Chondrocyte (in vitro differentiated cells): ENCODE data around the gene OR51A4. TPM values are rescaled to one million over a fixed set of nuclear protein-coding genes. Genes with fewer than 3 reads are reported as not detected.
"Not testable (repeated sequence)": the region's sequence is repeated elsewhere in the genome, so short reads cannot be mapped to it uniquely, and the experiment has no call there.

Experiments
- DNase-seq: peaks from one replicate; pipeline ENCODE4 v3.0.0; 2021; ENCODE audit warnings: mixed read lengths, low spot score
- H3K27ac Mint-ChIP-seq: one replicate; pipeline ENCODE4 v1.8.0; 2021; ENCODE audit warnings: mild to moderate bottlenecking, moderate library complexity, mixed read lengths; ENCODE audit not compliant: unreplicated experiment
- H3K27me3 Mint-ChIP-seq: 2 replicates; pipeline ENCODE4 v1.8.0; 2021; ENCODE audit warnings: low read depth, mixed read lengths
- H3K36me3 Mint-ChIP-seq: 2 replicates; pipeline ENCODE4 v1.8.0; 2021; ENCODE audit warnings: low read depth, mixed read lengths
- H3K4me1 Mint-ChIP-seq: 2 replicates; pipeline ENCODE4 v1.8.0; 2021; ENCODE audit warnings: low read depth, mild to moderate bottlenecking, mixed read lengths
- H3K4me3 Mint-ChIP-seq: one replicate; pipeline ENCODE4 v1.8.0; 2021; ENCODE audit warnings: mild to moderate bottlenecking, moderate library complexity, mixed read lengths; ENCODE audit not compliant: unreplicated experiment
- H3K9me3 Mint-ChIP-seq: 2 replicates; pipeline ENCODE4 v1.8.0; 2021; ENCODE audit warnings: low read depth, mixed read lengths
- CTCF ChIP-seq: fragments of 200-600 bp; sonication (generic); IDR thresholded peaks from 2 replicates; pipeline ENCODE4 v1.5.0; 2021; ENCODE audit warnings: antibody characterized with exemption, mild to moderate bottlenecking, moderate library complexity
- total RNA-seq: library from RNA; stranded (reverse); gene quantifications from 3 replicates; pipeline ENCODE4 v1.2.1, GENCODE V29; 2021

Gene OR51A4
- total RNA-seq, 1 donor from 2014 or later = not detected

- Mint-ChIP-seq H3K9me3 (no peaks in the 10 kb centered on the region), H3K27me3 (peaks cover 8% of the 10 kb centered on the region), H3K27ac (no peak overlapping the region), H3K4me3 (no peak overlapping the region), H3K4me1 (no peaks in the 10 kb centered on the region), H3K36me3 (no peaks in the 10 kb centered on the region)
- no peak for DNase-seq
- TF ChIP-seq CTCF = no peak
Measured at GRCh38 chr11:4979036-4979435, 31.6 kb upstream of the OR51A4 start.

- no peak overlapping the region for H3K27ac Mint-ChIP-seq
- TF ChIP-seq CTCF = no peak
- no peaks in the 10 kb centered on the region for H3K36me3 Mint-ChIP-seq
- H3K4me3 Mint-ChIP-seq = no peak overlapping the region
- peaks cover 5% of the 10 kb centered on the region for H3K27me3 Mint-ChIP-seq
- no peaks in the 10 kb centered on the region for H3K4me1 Mint-ChIP-seq
- no peaks in the 10 kb centered on the region for H3K9me3 Mint-ChIP-seq
- DNase-seq = no peak
Measured at GRCh38 chr11:4975436-4975835, 28.0 kb upstream of the OR51A4 start.

GRCh38 chr11:4962816-4963215 is 15.4 kb upstream of the OR51A4 start:
- H3K4me1 Mint-ChIP-seq = no peaks in the 10 kb centered on the region

GRCh38 chr11:4960877-4961276 is 13.5 kb upstream of the OR51A4 start:
- H3K4me1 Mint-ChIP-seq = no peaks in the 10 kb centered on the region
- H3K36me3 Mint-ChIP-seq = no peaks in the 10 kb centered on the region
- peaks cover 6% of the 10 kb centered on the region for H3K27me3 Mint-ChIP-seq
- DNase-seq = no peak
- TF ChIP-seq CTCF = no peak
- H3K27ac Mint-ChIP-seq = no peak overlapping the region
- H3K4me3 Mint-ChIP-seq = no peak overlapping the region
- H3K9me3 Mint-ChIP-seq = peaks cover 8% of the 10 kb centered on the region

More at GRCh38 chr11:4962816-4963215, 15.4 kb upstream of the OR51A4 start:
- Mint-ChIP-seq H3K36me3 (no peaks in the 10 kb centered on the region), H3K9me3 (peaks cover 8% of the 10 kb centered on the region), H3K27ac (no peak overlapping the region), H3K4me3 (no peak overlapping the region), H3K27me3 (peaks cover 10% of the 10 kb centered on the region)
- no peak for DNase-seq
- TF ChIP-seq CTCF = no peak

GRCh38 chr11:4957396-4957795 is 10.0 kb upstream of the OR51A4 start:
- no peak overlapping the region for H3K27ac Mint-ChIP-seq
- H3K36me3 Mint-ChIP-seq = no peaks in the 10 kb centered on the region
- no peaks in the 10 kb centered on the region for H3K9me3 Mint-ChIP-seq
- DNase-seq = no peak
- H3K4me3 Mint-ChIP-seq = no peak overlapping the region
- no peaks in the 10 kb centered on the region for H3K4me1 Mint-ChIP-seq
- TF ChIP-seq CTCF = no peak
- peaks cover 9% of the 10 kb centered on the region for H3K27me3 Mint-ChIP-seq

- peaks cover 11% of the 10 kb centered on the region for H3K27me3 Mint-ChIP-seq
- DNase-seq, H3K27ac Mint-ChIP-seq, H3K4me1 Mint-ChIP-seq, H3K9me3 Mint-ChIP-seq, H3K36me3 Mint-ChIP-seq, H3K4me3 Mint-ChIP-seq: not testable (repeated sequence)
Measured at GRCh38 chr11:4955613-4956012, 8.2 kb upstream of the OR51A4 start, which contains the start of gene OR51A2. OR51A2 (minus strand) TSS chr11:4955713; CDS start chr11:4955713, 0 bp downstream.
